Choroid plexus epithelial cell (primary cell): ENCODE results near the gene PRODH2.
A peak's percentile ranks its signal among the peaks of the same experiment; 100 is the strongest.

Experiments
- DNase-seq: peaks from one replicate; pipeline ENCODE4 v3.0.0-alpha.2; 2010; ENCODE audit warnings: low read depth
- H3K4me3 ChIP-seq: 2 replicates; pipeline ENCODE4 v1.5.1; 2011; ENCODE audit warnings: low read depth, mild to moderate bottlenecking, control low read depth, low read length, moderate library complexity
- CTCF ChIP-seq: conservative IDR thresholded peaks from 2 replicates; pipeline ENCODE4 v1.5.1; 2011; ENCODE audit warnings: low read depth, mild to moderate bottlenecking, control low read depth, inconsistent platforms, low read length, moderate library complexity

Gene PRODH2

GRCh38 chr19:35793381-35794165 lies 19.1 kb downstream of the PRODH2 start:
- no peak for TF ChIP-seq CTCF
- peak; percentile 18 for DNase-seq
- H3K4me3 ChIP-seq = no peak overlapping the region

GRCh38 chr19:35792888-35793287 lies 19.8 kb downstream of the PRODH2 start:
- no peak for TF ChIP-seq CTCF
- no peak for DNase-seq
- no peak overlapping the region for H3K4me3 ChIP-seq

- TF ChIP-seq CTCF = no peak
- no peak for DNase-seq
- H3K4me3 ChIP-seq = no peak overlapping the region
Observed at GRCh38 chr19:35792312-35792711, 20.3 kb downstream of the PRODH2 start.

GRCh38 chr19:35791814-35792279 lies 20.8 kb downstream of the PRODH2 start:
- no peak for TF ChIP-seq CTCF
- no peak for DNase-seq
- H3K4me3 ChIP-seq = no peak overlapping the region

GRCh38 chr19:35790981-35791813 lies 21.4 kb downstream of the PRODH2 start:
- DNase-seq = no peak
- no peak overlapping the region for H3K4me3 ChIP-seq
- peak; percentile 21 for TF ChIP-seq CTCF

- no peak overlapping the region for H3K4me3 ChIP-seq
- TF ChIP-seq CTCF = no peak
- DNase-seq = no peak
Observed at GRCh38 chr19:35789978-35790944, 22.4 kb downstream of the PRODH2 start.
